PFSK-1 (cell line): ENCODE data around the gene FAM168A.

Experiments used
- FOXP2 ChIP-seq: optimal IDR thresholded peaks from 2 replicates; pipeline ENCODE3; 2011; ENCODE audit warnings: borderline replicate concordance, control low read depth, inconsistent platforms; ENCODE audit not compliant: insufficient read depth; ENCODE audit errors: extremely low read length, extremely low read depth
- POLR2AphosphoS5 ChIP-seq: IDR thresholded peaks from 2 replicates; pipeline ENCODE4 v1.6.1; 2012; ENCODE audit warnings: low read depth, mild to moderate bottlenecking, control low read depth, low read length, moderate library complexity
- SIN3A ChIP-seq: IDR thresholded peaks from 2 replicates; pipeline ENCODE4 v1.6.1; 2012; ENCODE audit warnings: mild to moderate bottlenecking, low read length, moderate library complexity, borderline replicate concordance; ENCODE audit not compliant: insufficient read depth
- TAF1 ChIP-seq: IDR thresholded peaks from 2 replicates; pipeline ENCODE4 v1.6.1; 2012; ENCODE audit warnings: low read length, control low read depth, borderline replicate concordance; ENCODE audit not compliant: insufficient read depth
- TF ChIP-seq, protein P1 (sequence below), 2 experiments: IDR thresholded peaks; 2 replicates each; pipeline versions ENCODE4 v1.6.1 to v1.8.0; 2011 to 2012; ENCODE audit warnings: low read depth in 2 of 2, low read length in 2 of 2, control low read depth in 1 of 2, inconsistent platforms in 1 of 2, mild to moderate bottlenecking in 1 of 2, moderate library complexity in 1 of 2; ENCODE audit not compliant: insufficient read depth in 1 of 2

DNA sequence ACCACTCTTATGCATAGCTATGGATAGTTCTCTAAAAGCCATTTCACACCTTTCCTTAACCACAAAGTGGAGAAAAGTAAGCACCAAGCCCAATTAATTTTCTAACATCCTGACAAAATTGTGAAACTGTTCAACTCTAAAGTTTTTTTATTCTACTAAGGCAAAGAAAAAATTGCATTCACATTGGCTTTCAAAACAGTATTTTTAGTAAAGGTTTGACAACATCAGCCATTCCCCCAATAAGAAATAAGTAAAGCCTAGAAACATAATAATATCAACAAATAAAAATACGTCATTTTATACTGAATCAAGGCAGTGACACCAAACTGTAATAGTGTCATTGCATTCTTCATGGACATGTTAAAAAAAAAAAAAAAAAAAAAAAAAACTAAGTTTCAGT, 11.1 kb downstream of the FAM168A start:
- TF ChIP-seq, protein P1, sequence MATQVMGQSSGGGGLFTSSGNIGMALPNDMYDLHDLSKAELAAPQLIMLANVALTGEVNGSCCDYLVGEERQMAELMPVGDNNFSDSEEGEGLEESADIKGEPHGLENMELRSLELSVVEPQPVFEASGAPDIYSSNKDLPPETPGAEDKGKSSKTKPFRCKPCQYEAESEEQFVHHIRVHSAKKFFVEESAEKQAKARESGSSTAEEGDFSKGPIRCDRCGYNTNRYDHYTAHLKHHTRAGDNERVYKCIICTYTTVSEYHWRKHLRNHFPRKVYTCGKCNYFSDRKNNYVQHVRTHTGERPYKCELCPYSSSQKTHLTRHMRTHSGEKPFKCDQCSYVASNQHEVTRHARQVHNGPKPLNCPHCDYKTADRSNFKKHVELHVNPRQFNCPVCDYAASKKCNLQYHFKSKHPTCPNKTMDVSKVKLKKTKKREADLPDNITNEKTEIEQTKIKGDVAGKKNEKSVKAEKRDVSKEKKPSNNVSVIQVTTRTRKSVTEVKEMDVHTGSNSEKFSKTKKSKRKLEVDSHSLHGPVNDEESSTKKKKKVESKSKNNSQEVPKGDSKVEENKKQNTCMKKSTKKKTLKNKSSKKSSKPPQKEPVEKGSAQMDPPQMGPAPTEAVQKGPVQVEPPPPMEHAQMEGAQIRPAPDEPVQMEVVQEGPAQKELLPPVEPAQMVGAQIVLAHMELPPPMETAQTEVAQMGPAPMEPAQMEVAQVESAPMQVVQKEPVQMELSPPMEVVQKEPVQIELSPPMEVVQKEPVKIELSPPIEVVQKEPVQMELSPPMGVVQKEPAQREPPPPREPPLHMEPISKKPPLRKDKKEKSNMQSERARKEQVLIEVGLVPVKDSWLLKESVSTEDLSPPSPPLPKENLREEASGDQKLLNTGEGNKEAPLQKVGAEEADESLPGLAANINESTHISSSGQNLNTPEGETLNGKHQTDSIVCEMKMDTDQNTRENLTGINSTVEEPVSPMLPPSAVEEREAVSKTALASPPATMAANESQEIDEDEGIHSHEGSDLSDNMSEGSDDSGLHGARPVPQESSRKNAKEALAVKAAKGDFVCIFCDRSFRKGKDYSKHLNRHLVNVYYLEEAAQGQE (IDR thresholded peaks at IDR 0.05; ENCODE audit: insufficient read depth in 1 of 2, low read depth in 2 of 2, low read length in 2 of 2): no peak
- TF ChIP-seq SIN3A (no peak), FOXP2 (no peak), POLR2AphosphoS5 (no peak), TAF1 (no peak)
